ENCODE measurements around the gene ORC2.
A peak's percentile ranks its signal among the peaks of the same experiment; 100 is the strongest.
"Not testable (repeated sequence)": the region's sequence is repeated elsewhere in the genome, so short reads cannot be mapped to it uniquely, and the experiment has no call there.

ORC2 gene

DNA sequence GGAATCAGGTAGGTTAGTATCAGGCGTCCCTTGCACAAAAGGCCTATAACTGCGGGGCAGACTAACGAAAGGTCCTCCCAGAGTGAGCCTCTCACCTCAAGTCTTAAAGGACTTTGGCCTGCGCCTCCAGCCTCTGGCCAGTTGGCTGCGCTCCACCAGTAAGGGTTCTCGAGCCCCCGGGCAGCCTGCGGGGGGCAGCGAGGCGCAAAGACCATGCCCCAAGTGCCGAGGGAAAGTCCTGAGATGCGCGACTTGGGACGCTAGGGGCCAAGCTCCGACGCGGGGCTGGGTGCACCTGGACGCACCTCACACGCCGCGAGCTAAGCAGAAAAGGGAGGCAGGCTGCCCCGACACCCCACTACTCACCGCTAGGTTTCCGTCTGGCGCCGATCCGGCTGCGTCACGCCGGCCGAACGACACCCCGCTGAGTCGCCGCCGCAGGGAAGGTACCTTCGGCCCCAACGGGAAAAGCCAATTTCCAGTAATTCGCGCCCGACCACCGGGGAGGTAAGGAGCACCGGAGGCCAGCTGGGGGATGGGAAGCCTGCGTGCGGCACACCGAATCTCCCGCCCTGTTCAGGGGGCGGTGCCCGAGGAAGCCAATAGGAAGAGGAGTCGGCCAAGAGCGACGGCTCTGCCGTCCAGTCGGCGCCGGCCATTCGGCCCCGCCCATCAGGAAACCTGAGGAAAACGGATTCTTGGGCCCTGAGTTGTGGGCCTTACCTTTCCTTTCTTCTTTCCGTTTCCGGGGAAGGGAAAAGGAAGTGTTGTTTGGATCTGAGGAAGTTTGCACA lies at the start of gene ORC2:
Gene ORC2, minus strand, starts transcription at position 537 of the 794 bp plus-strand sequence. CDS start 5,537 bp downstream, outside the sequence.
- Histone ChIP-seq H3K9me3 (no peaks in the 10 kb centered on the region), H3K36me3 (peaks cover 30% of the 10 kb centered on the region), H3K4me3 (peak within 1 kb of the TSS; percentile 81), H3K27ac (peak within 1 kb of the TSS; percentile 87), H3K4me1 (peaks cover 45% of the 10 kb centered on the region), H3K27me3 (no peaks in the 10 kb centered on the region), H3K9ac (peak within 1 kb of the TSS; percentile 83), H4K20me1 (peaks cover 43% of the 10 kb centered on the region), H3K4me2 (peak within 1 kb of the TSS; percentile 81)
- TF ChIP-seq Cebpa-rat (IDR thresholded peaks at IDR 0.05), result no peak

DNA sequence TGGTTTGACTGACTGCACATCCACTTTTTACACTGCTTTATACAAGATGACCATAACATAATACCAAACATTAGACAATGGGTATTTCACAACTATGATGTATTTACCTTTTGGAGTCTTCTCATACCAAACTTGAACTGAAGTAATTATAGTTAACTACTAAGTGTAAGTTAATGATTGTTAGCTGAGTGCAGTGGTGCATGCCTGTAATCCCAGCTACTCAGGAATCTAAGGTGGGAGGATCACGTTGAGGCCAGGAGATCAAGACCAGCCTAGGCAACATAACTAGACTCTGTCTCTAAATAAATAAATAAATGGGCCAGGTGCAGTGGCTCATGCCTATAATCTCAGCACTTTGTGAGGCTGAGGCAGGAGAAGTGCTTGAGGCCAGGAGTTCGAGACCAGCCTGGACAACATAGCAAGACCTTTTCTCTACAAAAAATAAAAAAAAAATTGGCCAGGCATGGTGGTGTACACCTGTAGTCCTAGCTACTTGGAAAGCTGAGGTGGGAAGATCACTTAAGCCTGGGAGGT lies 44.9 kb upstream of the ORC2 start:
- Histone ChIP-seq H3K27ac (no peak overlapping the region), H3K36me3 (peaks cover 54% of the 10 kb centered on the region), H3K9ac (no peak overlapping the region), H3K9me3 (no peaks in the 10 kb centered on the region), H3K4me2 (no peak overlapping the region), H3K4me1 (no peaks in the 10 kb centered on the region), H3K27me3 (no peaks in the 10 kb centered on the region), H4K20me1 (no peaks in the 10 kb centered on the region), H3K4me3 (no peak overlapping the region)
- TF ChIP-seq Cebpa-rat (IDR thresholded peaks at IDR 0.05), result no peak

DNA sequence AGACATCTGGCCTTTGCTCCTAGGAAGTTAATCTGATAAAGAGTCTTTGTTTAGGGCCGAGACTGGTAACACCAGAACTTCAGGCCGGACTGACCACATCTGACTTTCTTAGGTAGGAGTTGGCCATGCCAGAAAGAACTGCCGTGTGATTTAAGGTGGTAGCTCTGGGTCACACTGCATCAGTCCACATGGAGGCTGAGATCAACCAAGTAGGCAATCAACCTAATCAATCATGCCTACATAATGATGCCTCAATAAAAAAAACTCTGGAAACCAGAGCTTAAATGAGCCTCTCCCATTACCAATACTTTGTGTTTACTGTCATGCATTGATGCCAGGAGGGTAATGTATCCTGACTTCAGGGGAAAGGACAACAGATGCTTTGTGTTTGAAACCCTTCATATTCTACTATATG lies 44.1 kb upstream of the ORC2 start:
- no peak overlapping the region for H3K4me3 ChIP-seq
- H4K20me1 ChIP-seq, result no peaks in the 10 kb centered on the region
- no peak for TF ChIP-seq Cebpa-rat (IDR thresholded peaks at IDR 0.05)
- no peaks in the 10 kb centered on the region for H3K9me3 ChIP-seq
- peaks cover 59% of the 10 kb centered on the region for H3K36me3 ChIP-seq
- no peaks in the 10 kb centered on the region for H3K27me3 ChIP-seq
- H3K4me2 ChIP-seq, result no peak overlapping the region
- no peaks in the 10 kb centered on the region for H3K4me1 ChIP-seq
- no peak overlapping the region for H3K9ac ChIP-seq
- no peak overlapping the region for H3K27ac ChIP-seq

DNA sequence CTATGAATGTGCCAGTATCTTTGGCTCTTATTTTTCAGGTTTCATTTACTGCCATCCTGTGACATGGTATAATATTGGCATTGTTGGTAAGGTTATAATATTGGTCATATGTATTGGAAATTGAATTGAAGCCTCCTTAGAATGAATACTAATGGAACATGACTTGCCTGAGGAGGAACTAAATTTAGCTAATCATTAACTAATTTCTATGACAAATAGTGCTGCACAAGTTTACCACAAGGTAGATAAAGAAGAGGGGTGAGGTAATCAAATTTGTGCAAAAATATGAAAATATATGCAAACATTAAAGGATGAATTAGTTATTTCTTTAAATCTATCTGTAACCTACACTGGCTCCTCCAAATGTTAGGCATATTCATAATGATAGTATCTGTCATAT lies 43.2 kb upstream of the ORC2 start:
- Histone ChIP-seq H4K20me1 (no peaks in the 10 kb centered on the region), H3K27me3 (no peaks in the 10 kb centered on the region), H3K9me3 (no peaks in the 10 kb centered on the region), H3K36me3 (peaks cover 59% of the 10 kb centered on the region), H3K9ac (no peak overlapping the region), H3K4me1 (no peaks in the 10 kb centered on the region), H3K4me2 (no peak overlapping the region), H3K4me3 (no peak overlapping the region), H3K27ac (no peak overlapping the region)
- no peak for TF ChIP-seq Cebpa-rat (IDR thresholded peaks at IDR 0.05)

DNA sequence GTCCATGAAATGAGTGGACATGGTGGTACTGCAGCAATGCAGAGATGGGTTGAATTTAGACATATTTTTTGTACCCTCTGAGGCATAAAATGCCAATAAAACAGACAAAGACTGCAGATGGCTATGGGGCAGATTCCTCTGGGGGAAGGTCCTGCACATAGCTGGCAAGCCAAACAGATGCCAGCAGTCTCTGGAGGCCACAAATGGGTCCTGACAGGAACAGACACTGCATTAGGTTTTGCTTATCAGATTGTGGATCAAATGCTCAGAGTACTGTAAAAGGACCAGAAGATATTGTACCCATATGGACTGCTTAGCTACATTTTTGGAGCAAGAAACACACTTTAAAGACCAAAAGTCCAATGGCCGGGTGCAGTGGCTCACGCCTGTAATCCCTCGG lies 40.9 kb upstream of the ORC2 start:
- H4K20me1 ChIP-seq, result no peaks in the 10 kb centered on the region
- no peak overlapping the region for H3K27ac ChIP-seq
- no peak overlapping the region for H3K9ac ChIP-seq
- no peaks in the 10 kb centered on the region for H3K27me3 ChIP-seq
- TF ChIP-seq Cebpa-rat (IDR thresholded peaks at IDR 0.05), result no peak
- H3K4me3 ChIP-seq, result no peak overlapping the region
- H3K36me3 ChIP-seq, result peaks cover 71% of the 10 kb centered on the region
- H3K4me2 ChIP-seq, result no peak overlapping the region
- no peaks in the 10 kb centered on the region for H3K9me3 ChIP-seq
- no peaks in the 10 kb centered on the region for H3K4me1 ChIP-seq

DNA sequence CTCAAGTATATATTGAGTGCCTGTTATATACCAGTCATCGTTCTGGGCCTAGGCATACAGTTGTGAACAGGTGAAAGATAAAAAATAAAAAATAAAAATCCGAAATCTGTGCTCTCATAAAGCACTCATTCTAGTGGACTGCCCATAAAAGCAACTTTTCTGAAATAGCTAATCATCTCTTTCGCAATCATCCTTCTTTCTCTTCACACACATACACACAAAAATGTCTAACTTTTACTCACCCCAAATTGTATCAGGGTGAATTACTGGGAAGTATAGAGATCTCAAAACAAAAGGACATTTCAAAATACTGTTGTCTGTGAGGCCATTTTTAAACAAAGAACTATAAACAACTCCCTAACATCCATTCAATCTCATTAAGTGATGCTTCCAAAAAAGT lies 29.6 kb upstream of the ORC2 start:
- peak; percentile 35; the same call in 1 of the 2 replicates for TF ChIP-seq Cebpa-rat (IDR thresholded peaks at IDR 0.05)
- Histone ChIP-seq H4K20me1 (no peaks in the 10 kb centered on the region), H3K9ac (no peak overlapping the region), H3K4me1 (no peaks in the 10 kb centered on the region), H3K9me3 (no peaks in the 10 kb centered on the region), H3K27ac (no peak overlapping the region), H3K4me2 (no peak overlapping the region), H3K4me3 (no peak overlapping the region), H3K36me3 (peaks cover 58% of the 10 kb centered on the region), H3K27me3 (no peaks in the 10 kb centered on the region)

DNA sequence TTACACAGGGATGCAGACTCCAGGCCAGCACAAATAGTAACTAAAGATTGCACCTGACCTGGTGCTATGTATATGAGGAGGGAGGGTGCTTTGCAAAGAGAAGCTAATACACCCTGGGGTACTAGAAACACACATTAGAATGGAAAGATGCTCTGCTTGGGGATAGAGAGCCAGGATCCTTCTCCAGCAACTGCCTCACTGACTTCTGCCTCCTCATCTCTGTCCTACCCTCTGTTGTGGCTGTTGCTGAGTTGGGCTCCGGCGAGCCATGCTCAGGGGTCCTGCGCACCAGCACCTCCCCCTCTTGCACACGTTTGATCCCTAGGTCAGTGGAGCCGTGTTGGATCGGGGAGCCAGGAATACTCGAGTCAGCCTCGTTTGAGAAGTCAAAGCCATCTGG lies 23.7 kb upstream of the ORC2 start:
- Histone ChIP-seq H3K9me3 (no peaks in the 10 kb centered on the region), H3K4me2 (no peak overlapping the region)

DNA sequence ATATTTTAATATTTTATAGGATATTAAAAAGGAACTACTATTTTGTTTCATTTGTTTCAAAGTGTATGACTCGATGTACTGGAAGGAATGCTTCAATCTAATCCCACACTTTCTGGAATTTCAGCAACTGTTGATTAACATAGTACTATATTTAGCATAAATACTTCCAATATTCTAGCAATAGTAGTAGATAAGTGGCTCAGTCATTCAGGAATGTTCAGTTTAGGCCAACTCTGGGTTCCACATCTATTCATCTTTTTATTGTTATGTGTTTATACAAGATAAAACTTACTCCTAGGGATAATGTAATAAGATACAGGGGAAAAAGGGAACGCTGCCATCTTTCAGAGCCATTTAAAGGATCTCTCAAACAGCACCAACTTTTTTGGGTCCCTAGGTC lies 22.3 kb upstream of the ORC2 start:
- no peak overlapping the region for H3K9ac ChIP-seq
- no peaks in the 10 kb centered on the region for H3K27me3 ChIP-seq
- no peak overlapping the region for H3K4me2 ChIP-seq
- no peak overlapping the region for H3K27ac ChIP-seq
- no peaks in the 10 kb centered on the region for H3K4me1 ChIP-seq
- TF ChIP-seq Cebpa-rat (IDR thresholded peaks at IDR 0.05), result no peak
- peaks cover 58% of the 10 kb centered on the region for H3K36me3 ChIP-seq
- H3K9me3 ChIP-seq, result no peaks in the 10 kb centered on the region
- H3K4me3 ChIP-seq, result no peak overlapping the region
- H4K20me1 ChIP-seq, result no peaks in the 10 kb centered on the region

More for the DNA sequence above, 23.7 kb upstream of the ORC2 start:
- Histone ChIP-seq H3K36me3 (peaks cover 61% of the 10 kb centered on the region), H3K27ac (no peak overlapping the region), H3K4me3 (no peak overlapping the region), H4K20me1 (no peaks in the 10 kb centered on the region), H3K4me1 (no peaks in the 10 kb centered on the region), H3K9ac (no peak overlapping the region), H3K27me3 (no peaks in the 10 kb centered on the region)
- TF ChIP-seq Cebpa-rat (IDR thresholded peaks at IDR 0.05), result no peak

DNA sequence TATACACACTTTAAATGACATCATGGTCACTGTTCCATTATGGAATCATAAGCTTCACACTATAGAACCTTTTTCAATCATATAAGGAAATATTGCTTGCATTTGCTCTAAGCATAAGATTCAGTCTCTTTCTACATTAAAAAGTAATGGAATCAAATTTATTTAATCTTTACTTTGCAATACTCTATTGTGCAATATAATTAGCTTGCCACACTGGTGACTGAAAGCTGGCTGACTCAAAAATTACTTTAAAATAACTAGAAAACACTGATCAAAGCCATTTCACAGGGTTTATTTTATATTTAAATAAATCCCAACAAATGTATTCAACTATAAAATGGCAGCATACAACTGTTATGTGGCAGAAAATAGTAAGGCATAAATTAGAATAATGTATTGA lies 13.2 kb upstream of the ORC2 start:
- Histone ChIP-seq H3K4me3 (no peak overlapping the region), H3K27ac (no peak overlapping the region), H3K36me3 (peaks cover 20% of the 10 kb centered on the region), H3K9me3 (no peaks in the 10 kb centered on the region), H3K4me1 (no peaks in the 10 kb centered on the region), H3K27me3 (no peaks in the 10 kb centered on the region), H3K9ac (no peak overlapping the region), H4K20me1 (no peaks in the 10 kb centered on the region), H3K4me2 (no peak overlapping the region)
- no peak for TF ChIP-seq Cebpa-rat (IDR thresholded peaks at IDR 0.05)

DNA sequence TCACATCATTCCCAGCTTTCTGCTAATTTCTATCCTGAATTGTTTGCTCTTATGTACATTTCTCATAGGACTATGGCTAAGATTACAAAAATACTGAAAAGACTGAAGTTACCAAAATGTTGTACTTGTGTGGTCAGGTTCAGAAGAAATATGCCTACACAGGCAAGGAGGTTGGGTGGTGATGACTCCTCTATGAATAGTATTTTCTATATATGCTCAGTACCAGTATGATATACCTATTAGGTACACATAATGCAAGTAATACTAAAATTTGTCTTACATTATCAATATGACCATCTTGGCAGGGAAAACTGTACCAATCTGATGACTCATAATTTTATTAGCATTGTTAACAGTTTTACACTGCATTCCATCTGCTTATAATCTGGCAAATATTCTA lies 12.2 kb upstream of the ORC2 start:
- no peak overlapping the region for H3K27ac ChIP-seq
- H3K4me3 ChIP-seq, result no peak overlapping the region
- no peak overlapping the region for H3K4me2 ChIP-seq
- H3K36me3 ChIP-seq, result peaks cover 10% of the 10 kb centered on the region
- H3K9ac ChIP-seq, result no peak overlapping the region
- no peaks in the 10 kb centered on the region for H3K4me1 ChIP-seq
- no peak for TF ChIP-seq Cebpa-rat (IDR thresholded peaks at IDR 0.05)
- H4K20me1 ChIP-seq, result no peaks in the 10 kb centered on the region
- H3K9me3 ChIP-seq, result no peaks in the 10 kb centered on the region
- no peaks in the 10 kb centered on the region for H3K27me3 ChIP-seq

DNA sequence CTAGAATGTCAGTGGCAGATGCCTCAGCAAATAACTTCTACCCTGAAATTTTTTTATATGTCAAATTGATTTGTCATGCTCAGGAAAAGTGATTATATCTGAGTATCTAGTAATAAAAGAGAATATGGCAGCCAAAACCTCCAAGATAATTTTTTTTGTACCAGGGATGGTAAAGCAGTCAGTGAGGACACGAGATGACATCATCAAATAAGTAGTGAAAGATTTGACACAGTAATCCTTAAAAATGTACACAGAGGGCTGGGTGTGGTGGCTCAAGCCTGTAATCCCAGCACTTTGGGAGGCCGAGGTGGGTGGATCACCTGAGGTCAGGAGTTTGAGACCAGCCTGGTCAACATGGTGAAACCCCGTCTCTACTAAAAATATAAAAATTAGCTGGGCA lies 6.6 kb upstream of the ORC2 start:
- not testable (repeated sequence) for H3K4me3 ChIP-seq, H3K27me3 ChIP-seq, H3K9me3 ChIP-seq, H3K27ac ChIP-seq, H4K20me1 ChIP-seq, H3K9ac ChIP-seq, H3K36me3 ChIP-seq, H3K4me2 ChIP-seq
- H3K4me1 ChIP-seq, result peaks cover 13% of the 10 kb centered on the region
